Measurements from ENCODE around the gene CLTCL1. TPM values are rescaled to one million over a fixed set of nuclear protein-coding genes. Genes with fewer than 3 reads are reported as not detected.
"Not testable (repeated sequence)": the region's sequence is repeated elsewhere in the genome, so short reads cannot be mapped to it uniquely, and the experiment has no call there.

CLTCL1 gene
- polyA plus RNA-seq, 1 donor, result 36.3 TPM

- DNase-seq, result no peak
Observed at GRCh38 chr22:19174106-19175025, 117.2 kb downstream of the CLTCL1 start.

- no peak for DNase-seq
Observed at GRCh38 chr22:19173047-19174035, 118.2 kb downstream of the CLTCL1 start.

GRCh38 chr22:19172213-19173046 lies 119.1 kb downstream of the CLTCL1 start:
- no peak for DNase-seq

- DNase-seq, result no peak
Observed at GRCh38 chr22:19169947-19170318, 121.6 kb downstream of the CLTCL1 start.

- DNase-seq, result no peak
Observed at GRCh38 chr22:19169002-19169946, 122.2 kb downstream of the CLTCL1 start.

- DNase-seq, result no peak
Observed at GRCh38 chr22:19168088-19168890, 123.2 kb downstream of the CLTCL1 start.

GRCh38 chr22:19167106-19167869 lies 124.2 kb downstream of the CLTCL1 start:
- DNase-seq, result no peak

- no peak for DNase-seq
Observed at GRCh38 chr22:19166421-19166820, 125.1 kb downstream of the CLTCL1 start.

- no peak for DNase-seq
Observed at GRCh38 chr22:19164425-19164824, 127.1 kb downstream of the CLTCL1 start.

- not testable (repeated sequence) for DNase-seq
Observed at GRCh38 chr22:19158649-19159048, 132.9 kb downstream of the CLTCL1 start.

- not testable (repeated sequence) for DNase-seq
Observed at GRCh38 chr22:19156109-19156508, 135.4 kb downstream of the CLTCL1 start.

GRCh38 chr22:19152942-19153883 lies 138.3 kb downstream of the CLTCL1 start:
- no peak for DNase-seq

- DNase-seq, result no peak
Observed at GRCh38 chr22:19151329-19152191, 140.0 kb downstream of the CLTCL1 start.

GRCh38 chr22:19150482-19151328 lies 140.8 kb downstream of the CLTCL1 start:
- DNase-seq, result no peak

GRCh38 chr22:19149991-19150390 lies 141.5 kb downstream of the CLTCL1 start, which contains the start of gene GSC2:
Gene GSC2, minus strand, starts transcription at chr22:19150292. Its CDS starts 9 bp downstream, at chr22:19150283.
- no peak for DNase-seq

All from hindlimb muscle (tissue), 1 donor.